ENCODE measurements around the gene LDB1. TPM values are rescaled to one million over a fixed set of nuclear protein-coding genes. Genes with fewer than 3 reads are reported as not detected.

LDB1 gene
- total and polyA plus RNA-seq, 2 donors (not counting 3 experiments of a cell fraction or from before 2014, with no cell fraction given) = 65.7 to 137 TPM

DNA sequence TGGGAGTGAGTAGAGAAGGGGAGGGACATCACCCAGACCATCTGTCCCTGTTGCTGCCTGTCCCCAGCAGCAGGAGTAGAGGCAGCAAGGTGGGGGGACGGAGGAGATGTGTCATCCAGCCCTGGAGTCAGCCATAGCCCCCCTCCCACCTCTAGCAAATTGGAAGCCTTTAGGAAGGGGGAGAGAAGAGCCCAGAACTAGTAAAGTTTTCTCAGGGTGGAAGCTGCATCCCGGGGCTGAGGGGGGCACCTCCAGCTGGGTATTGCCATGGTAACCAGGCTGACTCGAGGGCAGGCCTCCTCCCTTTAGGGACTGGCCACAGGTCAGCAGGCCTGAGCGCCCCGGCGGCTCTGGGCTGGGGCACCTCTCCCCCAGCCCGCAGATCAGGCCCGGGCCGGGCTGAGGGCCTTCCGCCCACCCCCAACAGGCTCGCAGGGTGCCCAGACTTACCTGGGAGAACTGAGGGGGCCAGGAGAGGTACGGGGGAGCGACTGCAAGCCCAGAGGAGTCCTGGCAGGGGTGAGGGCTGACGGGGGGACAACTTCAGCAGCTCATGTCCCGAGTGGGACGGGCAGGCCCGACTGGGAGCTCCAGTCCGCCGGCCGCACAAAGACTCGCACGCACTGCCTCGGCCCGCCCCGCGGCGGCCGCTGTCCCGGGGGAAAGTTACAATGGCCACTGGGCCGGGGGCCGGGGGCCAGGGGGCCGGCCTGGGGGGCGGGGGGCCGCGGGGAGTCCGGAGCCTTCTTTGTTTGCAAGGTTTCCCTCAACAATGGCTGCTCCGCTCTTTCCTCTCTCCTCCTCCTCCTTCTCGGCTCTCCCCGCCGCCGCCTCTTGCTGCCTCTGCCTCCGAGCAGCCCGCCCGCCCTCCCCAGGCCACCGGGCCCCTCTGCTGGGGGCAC lies 6.0 kb downstream of the LDB1 start:
- ChIA-PET POLR2A (interaction anchor here (0.6 to 1.3 kb wide), 3 partner anchors 12 to 43 kb away, joined by 3 to 4 read pairs (median 3); no protein-coding TSS in a partner anchor), CTCF (interaction anchor here (1.0 to 3.0 kb wide), 8 partner anchors 9 to 273 kb away, joined by 3 to 19 read pairs (median 5); partner anchors contain the start of gene HPS6)
- Histone ChIP-seq H3K4me2 (ENCODE audit: insufficient read depth, low read length) (peak overlapping the region; percentile 71), H3K4me1 (ENCODE audit: control insufficient read depth, extremely low read depth, insufficient read depth, low read length) (peaks cover 53% of the 10 kb centered on the region), H3K4me3 (replicated peaks in 1 of 3; ENCODE audit: insufficient read depth in 1 of 3, low read depth in 1 of 3, low read length in 3 of 3) (peak overlapping the region; percentile 38 to 72 (median 58)), H3K27me3 (ENCODE audit: control insufficient read depth in 2 of 2, insufficient read depth in 2 of 2, low read length in 2 of 2) (no peaks in the 10 kb centered on the region), H4K20me1 (replicated peaks; ENCODE audit: control insufficient read depth, extremely low read depth, insufficient read depth, low read length) (no peaks in the 10 kb centered on the region), H3K79me2 (ENCODE audit: control insufficient read depth, insufficient read depth, low read length) (peaks cover 49% of the 10 kb centered on the region), H3K36me3 (ENCODE audit: control insufficient read depth in 2 of 2, extremely low read depth in 1 of 2, insufficient read depth in 2 of 2, low read length in 2 of 2) (peaks cover 17 to 21% of the 10 kb centered on the region in 2 experiments), H3K9ac (replicated peaks; ENCODE audit: extremely low read depth, insufficient read depth, low read length) (peak overlapping the region; percentile 60), H3K9me3 (replicated peaks; ENCODE audit: control insufficient read depth, insufficient read depth, low read length) (no peaks in the 10 kb centered on the region), H2AFZ (ENCODE audit: low read depth, low read length) (no peak overlapping the region), H3K27ac (ENCODE audit: insufficient read depth, low read depth, low read length) (peak overlapping the region; percentile 10), H3K9me1 (replicated peaks; ENCODE audit: control insufficient read depth, extremely low read depth, insufficient read depth, low read length) (no peaks in the 10 kb centered on the region)
- FAIRE-seq (peak; percentile 43), DNase-seq (ENCODE audit: low read depth, low spot score) (peak; percentile 27)
- no peak for TF ChIP-seq GATA2 (IDR thresholded peaks at IDR 0.05; ENCODE audit: insufficient read depth, insufficient read length, low read depth, low read length)
- TF ChIP-seq POLR2AphosphoS5 (IDR thresholded peaks at IDR 0.05; ENCODE audit: insufficient read depth, low read depth, low read length) = no peak
- TF ChIP-seq EZH2 (IDR thresholded peaks at IDR 0.05; ENCODE audit: borderline replicate concordance, low read depth, low read length, severe bottlenecking) = no peak
- TF ChIP-seq, protein P1, sequence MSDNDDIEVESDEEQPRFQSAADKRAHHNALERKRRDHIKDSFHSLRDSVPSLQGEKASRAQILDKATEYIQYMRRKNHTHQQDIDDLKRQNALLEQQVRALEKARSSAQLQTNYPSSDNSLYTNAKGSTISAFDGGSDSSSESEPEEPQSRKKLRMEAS (IDR thresholded peaks at IDR 0.05; ENCODE audit: insufficient read depth, insufficient read length) = no peak
- no peak for TF ChIP-seq MYC (IDR thresholded peaks at IDR 0.05; ENCODE audit: low read depth, low read length)
- TF ChIP-seq FOS (IDR thresholded peaks at IDR 0.05; ENCODE audit: borderline replicate concordance, insufficient read depth, low read length) = no peak
- TF ChIP-seq POLR2A (IDR thresholded peaks at IDR 0.05; ENCODE audit: low read depth, low read length) = no peak
- no peak for TF ChIP-seq JUN (IDR thresholded peaks at IDR 0.05; ENCODE audit: borderline replicate concordance, insufficient read depth, insufficient read length, low read depth)
- TF ChIP-seq, protein P2, sequence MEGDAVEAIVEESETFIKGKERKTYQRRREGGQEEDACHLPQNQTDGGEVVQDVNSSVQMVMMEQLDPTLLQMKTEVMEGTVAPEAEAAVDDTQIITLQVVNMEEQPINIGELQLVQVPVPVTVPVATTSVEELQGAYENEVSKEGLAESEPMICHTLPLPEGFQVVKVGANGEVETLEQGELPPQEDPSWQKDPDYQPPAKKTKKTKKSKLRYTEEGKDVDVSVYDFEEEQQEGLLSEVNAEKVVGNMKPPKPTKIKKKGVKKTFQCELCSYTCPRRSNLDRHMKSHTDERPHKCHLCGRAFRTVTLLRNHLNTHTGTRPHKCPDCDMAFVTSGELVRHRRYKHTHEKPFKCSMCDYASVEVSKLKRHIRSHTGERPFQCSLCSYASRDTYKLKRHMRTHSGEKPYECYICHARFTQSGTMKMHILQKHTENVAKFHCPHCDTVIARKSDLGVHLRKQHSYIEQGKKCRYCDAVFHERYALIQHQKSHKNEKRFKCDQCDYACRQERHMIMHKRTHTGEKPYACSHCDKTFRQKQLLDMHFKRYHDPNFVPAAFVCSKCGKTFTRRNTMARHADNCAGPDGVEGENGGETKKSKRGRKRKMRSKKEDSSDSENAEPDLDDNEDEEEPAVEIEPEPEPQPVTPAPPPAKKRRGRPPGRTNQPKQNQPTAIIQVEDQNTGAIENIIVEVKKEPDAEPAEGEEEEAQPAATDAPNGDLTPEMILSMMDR (IDR thresholded peaks at IDR 0.05; ENCODE audit: extremely low read depth in 1 of 2, insufficient read depth in 1 of 2, low read depth in 1 of 2, low read length in 2 of 2) = no peak
- dilution Hi-C loops (cut with MboI; ENCODE audit: extremely low pct_ligation_motif_present, low sequenced_read_pairs) (no loop called here), intact Hi-C loops (cut with micrococcal nuclease) (loop anchor here (2.0 kb wide), 1 partner anchor 49 kb away; the partner anchor contains the start of gene HPS6)
- no TSS peak for BruUV-seq (replicated peaks)

Measured in endothelial cell of umbilical vein (primary cell).